Measurements from ENCODE around the gene SINHCAF.
"Not testable (repeated sequence)": the region's sequence is repeated elsewhere in the genome, so short reads cannot be mapped to it uniquely, and the experiment has no call there.

The SINHCAF gene, protein sequence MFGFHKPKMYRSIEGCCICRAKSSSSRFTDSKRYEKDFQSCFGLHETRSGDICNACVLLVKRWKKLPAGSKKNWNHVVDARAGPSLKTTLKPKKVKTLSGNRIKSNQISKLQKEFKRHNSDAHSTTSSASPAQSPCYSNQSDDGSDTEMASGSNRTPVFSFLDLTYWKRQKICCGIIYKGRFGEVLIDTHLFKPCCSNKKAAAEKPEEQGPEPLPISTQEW

GRCh38 chr12:31325877-31326631 is at the start of gene SINHCAF:
SINHCAF (minus strand) TSS chr12:31326150; CDS start chr12:31298204, 27,946 bp downstream.
- DNase-seq: peak; percentile 98

- DNase-seq: not testable (repeated sequence)
Measured at GRCh38 chr12:31375422-31375821, 49.5 kb upstream of the SINHCAF start.

DNA sequence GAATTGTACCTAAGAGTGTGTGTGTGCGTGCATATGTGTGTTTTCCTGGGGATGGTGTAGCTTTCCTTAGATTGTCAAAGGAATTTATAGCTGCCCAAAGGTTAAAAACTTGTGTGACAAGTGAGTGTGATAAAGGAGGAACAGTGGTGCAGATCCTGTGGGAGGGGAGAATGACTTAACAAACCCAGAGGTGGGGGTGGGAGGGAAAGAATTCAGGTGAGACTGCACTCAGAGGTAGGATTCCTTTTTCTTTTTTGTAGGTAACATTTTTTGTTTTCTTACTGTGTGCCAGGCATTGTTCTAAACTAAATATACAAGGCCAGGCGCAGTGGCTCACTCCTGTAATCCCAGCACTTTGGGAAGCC is 45.3 kb upstream of the SINHCAF start:
- DNase-seq: no peak

- no peak for DNase-seq
Measured at GRCh38 chr12:31370531-31371255, 44.7 kb upstream of the SINHCAF start.

DNA sequence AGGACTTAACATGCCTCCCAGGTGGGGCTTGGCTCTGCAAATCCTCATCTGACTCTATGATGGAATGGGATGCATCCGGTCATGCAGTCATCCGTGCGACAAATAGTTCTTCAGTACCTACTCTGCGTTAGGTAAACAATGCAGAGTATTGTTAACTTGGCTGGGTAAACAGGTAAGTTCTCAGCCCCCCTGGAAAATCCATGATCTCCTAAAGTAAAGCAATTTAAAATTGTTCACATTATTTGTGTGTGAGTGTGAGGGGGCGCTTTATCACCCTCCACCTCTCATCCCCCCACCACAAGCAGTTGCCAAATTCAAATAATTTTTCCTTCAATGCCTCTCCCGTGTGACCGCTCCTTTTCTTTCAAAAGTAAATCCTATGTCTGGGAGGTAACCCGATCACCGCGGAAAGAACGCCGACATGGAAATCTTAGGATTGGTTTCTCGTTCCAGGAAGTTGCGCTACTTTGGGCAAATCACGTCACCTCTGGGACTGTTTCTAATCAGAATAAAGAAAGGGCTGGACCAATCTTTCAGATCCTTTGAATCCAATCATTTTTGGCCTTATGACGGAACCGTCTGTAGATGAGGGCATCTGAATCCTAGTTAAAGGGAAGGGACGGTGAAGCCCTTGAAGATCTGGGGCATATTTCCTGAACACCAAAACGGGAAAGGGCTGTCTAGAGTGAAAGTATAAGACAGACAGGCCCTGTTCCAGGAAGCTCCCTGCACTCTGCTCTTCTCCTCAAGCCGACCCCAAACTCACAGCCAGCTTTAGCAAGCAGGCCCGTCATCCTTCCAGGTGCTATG is 44.0 kb upstream of the SINHCAF start:
- DNase-seq: no peak

- no peak for DNase-seq
Measured at GRCh38 chr12:31368666-31369361, 42.9 kb upstream of the SINHCAF start.

GRCh38 chr12:31366104-31366621 is 40.2 kb upstream of the SINHCAF start:
- no peak for DNase-seq

GRCh38 chr12:31363831-31364230 is 37.9 kb upstream of the SINHCAF start:
- DNase-seq: no peak

DNA sequence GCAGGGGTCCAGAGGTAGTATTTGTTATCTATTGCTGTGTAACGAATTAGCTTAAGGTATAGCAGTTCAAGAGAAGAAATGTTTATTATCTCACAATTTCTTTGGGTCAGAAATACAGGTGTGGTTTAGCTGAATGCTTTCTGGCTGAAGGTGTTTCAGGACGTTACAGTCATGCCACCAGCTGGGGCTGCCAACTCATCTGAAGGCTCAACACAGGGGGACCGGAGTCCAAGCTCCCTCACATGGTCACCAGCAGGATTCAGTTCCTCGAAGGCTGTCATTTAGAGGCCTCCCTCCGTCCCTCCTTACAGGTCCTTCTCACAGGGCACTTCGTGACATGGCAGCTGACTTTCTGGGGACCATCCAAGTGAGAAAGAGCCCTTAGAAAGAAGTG is 37.5 kb upstream of the SINHCAF start:
- no peak for DNase-seq

DNA sequence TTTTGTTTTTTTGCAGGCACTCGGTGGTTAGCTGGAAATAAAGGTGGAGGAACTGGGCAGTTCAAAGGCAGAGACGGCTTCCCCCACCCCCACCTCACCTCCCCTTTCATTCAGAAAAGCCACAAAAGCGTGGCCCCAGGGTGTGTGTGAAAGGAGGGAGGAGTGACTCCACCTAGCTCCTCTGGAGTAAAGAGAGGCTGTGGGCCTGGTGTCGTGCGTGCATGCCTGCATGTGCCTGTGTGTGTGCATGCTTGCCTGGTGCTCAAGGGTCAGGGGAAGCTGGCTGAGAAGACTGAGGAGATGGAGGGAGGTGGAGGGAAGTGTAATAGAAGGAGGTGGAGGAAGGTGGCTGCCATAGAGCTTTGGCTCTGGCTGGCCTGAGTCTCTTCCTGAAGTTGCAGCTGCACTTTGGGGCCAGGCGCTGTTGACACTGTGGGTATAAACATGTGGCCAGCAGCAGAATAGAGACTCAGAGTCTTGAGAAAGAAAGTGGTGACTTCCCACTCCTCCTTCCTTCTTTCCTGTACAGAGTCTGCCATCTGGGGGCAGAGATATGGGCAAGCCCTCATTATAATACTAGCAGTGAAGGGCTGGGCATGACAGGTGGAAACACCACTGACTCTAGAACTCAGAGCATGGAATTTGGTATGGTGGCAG is 36.9 kb upstream of the SINHCAF start:
- DNase-seq: no peak

- peak; percentile 14 for DNase-seq
Measured at GRCh38 chr12:31362115-31362758, 36.3 kb upstream of the SINHCAF start.

DNA sequence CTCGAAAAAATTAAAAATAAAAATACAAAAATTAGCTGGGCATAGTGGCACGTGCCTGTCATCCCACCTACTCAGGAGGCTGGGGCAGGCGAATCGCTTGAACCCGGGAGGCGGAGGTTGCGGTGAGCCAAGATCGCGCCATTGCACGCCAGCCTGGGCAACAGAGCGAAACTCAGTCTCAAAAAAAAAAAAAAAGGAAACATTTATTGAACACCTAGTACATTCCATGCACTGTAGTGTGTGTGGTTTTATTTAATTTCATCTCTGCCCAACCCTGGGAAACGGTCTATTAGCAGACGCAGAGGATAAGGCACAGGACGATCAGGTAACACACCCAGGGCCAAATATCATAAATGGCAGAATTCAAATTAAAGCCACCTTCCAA is 35.8 kb upstream of the SINHCAF start:
- DNase-seq: no peak

- DNase-seq: no peak
Measured at GRCh38 chr12:31355747-31356107, 29.8 kb upstream of the SINHCAF start.

- no peak for DNase-seq
Measured at GRCh38 chr12:31353750-31354708, 28.1 kb upstream of the SINHCAF start.

DNA sequence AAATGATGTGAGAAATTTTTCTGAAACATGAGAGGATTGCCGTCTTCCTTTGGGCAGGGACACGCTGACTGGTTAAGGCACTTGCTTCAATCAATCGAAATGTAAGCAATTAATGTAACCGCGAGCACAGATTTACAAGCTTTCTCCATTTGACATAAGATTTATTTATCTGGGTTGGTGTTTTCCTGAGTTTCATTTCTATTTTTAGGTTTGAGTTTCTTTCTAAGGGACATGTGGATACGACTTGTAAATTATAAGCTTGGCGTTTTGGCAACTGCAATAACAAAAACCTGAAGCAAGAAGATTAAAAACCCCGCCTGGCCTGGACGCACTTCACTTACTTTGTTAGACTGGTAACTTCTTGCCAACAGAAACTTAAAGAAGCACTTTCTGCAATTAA is 20.3 kb upstream of the SINHCAF start:
- DNase-seq: no peak

DNA sequence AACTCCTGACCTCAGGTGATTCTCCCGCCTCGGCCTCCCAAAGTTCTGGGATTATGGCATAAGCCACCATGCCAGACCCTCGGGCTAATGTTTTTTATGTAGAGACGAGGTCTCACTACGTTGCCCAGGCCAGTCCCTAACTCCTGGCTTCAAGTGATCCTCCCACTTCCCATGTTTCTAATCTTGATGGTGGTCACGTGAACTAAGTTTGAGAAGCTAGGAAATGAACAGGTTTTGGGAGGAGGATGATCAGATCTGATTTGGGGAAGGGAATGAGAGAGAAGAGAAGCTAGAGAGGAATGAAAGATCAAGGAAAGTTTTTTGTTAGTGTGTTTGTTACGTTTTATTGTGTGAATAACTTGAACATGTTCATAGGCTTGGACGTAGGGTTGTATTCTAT is 17.2 kb upstream of the SINHCAF start:
- no peak for DNase-seq

DNA sequence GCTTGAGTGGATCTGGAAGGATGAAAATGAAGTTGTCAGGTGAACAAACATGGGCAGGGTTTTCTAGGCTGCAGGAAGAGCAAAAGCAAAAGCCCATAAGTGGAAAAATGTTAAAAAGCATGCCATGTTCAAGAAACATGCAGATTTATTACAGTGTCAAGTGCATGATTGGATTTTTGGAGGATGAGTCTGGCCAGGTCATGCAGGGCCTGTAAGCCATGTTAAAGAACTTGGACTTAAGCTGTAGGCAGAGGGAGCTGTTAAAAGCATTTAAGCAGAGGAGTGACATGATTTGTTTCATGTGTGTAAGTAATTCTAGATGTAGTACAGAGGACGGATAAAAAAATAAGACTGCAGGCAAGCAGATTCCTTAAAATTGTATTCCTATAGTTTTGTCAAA is 16.3 kb upstream of the SINHCAF start:
- no peak for DNase-seq

DNA sequence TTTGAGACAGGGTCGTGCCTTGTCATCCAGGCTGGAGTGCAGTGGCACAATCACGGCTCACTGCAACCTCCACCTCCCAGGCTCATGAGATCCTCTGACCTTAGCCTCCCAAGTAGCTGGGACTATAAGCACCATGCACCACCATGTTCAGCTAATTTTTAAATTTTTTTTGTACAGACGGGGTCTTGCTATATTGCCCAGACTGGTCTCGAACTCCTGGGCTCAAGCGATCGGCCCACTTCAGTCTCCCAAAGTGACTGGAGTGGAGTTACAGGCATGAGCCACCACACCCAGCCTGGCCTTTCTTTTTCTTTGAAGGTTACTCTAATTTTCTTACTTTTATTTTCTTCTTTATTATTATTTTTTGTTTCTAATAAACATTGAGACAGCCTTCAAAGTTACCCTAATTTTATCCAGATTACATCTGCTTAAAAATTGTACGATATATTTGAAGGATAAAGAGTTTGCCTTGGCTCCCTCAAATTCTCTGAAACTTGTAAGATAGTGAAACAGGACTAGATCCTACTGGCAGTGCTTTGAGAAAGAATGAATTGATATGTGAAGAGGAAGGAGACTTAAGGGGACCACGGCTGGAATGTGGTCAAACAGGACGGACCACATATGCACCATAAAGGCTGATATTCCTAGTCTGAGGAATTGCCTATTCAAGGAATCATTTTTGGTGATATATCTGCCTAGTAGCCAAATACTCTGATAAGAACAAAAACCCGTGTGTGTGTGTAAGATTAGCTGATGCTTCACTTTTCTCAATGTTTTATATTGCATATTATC is 14.1 kb upstream of the SINHCAF start:
- no peak for DNase-seq

- DNase-seq: no peak
Measured at GRCh38 chr12:31337952-31338351, 12.0 kb upstream of the SINHCAF start.
